ENCODE results near the gene ZFP1. TPM values are rescaled to one million over a fixed set of nuclear protein-coding genes. Genes with fewer than 3 reads are reported as not detected.
A peak's percentile ranks its signal among the peaks of the same experiment; 100 is the strongest.

Gene ZFP1
- total and polyA plus RNA-seq, 2 of the 4 experiments (the other 2 are of a cell fraction), result 3.8 to 16.0 TPM

- Histone ChIP-seq H2BK5ac (ENCODE audit: low read depth, low read length, poor library complexity, severe bottlenecking) (no peak overlapping the region), H3K36me3 (ENCODE audit: control insufficient read depth, insufficient read depth, low read length) (no peaks in the 10 kb centered on the region; the same call in 1 of the 2 replicates), H4K20me1 (ENCODE audit: insufficient read depth, low read length) (peaks cover 10% of the 10 kb centered on the region), H2BK120ac (ENCODE audit: low read depth, low read length) (no peak overlapping the region), H3K18ac (ENCODE audit: low read depth, low read length) (no peak overlapping the region), H2BK20ac (ENCODE audit: low read depth, low read length) (no peak overlapping the region), H4K91ac (ENCODE audit: insufficient read depth, low read depth, low read length) (no peak overlapping the region), H3K4ac (ENCODE audit: low read depth, low read length) (no peak overlapping the region), H2AK9ac (replicated peaks; ENCODE audit: low read depth, low read length, poor library complexity) (peak overlapping the region; percentile 74), H3K23ac (ENCODE audit: low read depth, low read length) (no peak overlapping the region), H3K9me1 (ENCODE audit: insufficient read depth, low read length) (peaks cover 21% of the 10 kb centered on the region), H3K4me3 (ENCODE audit: insufficient read depth, low read depth, low read length) (no peak overlapping the region), H3K79me1 (ENCODE audit: low read depth in 1 of 2, low read length in 2 of 2) (peaks cover 4 to 36% of the 10 kb centered on the region in 2 experiments; a peak in 3 of 4 replicates), H2AFZ (replicated peaks; ENCODE audit: low read length, poor library complexity) (peak overlapping the region; percentile 80), H3K9ac (ENCODE audit: low read depth, low read length) (no peak overlapping the region), H3K9me3 (ENCODE audit: control insufficient read depth, insufficient read depth, low read length) (no peaks in the 10 kb centered on the region), H3K56ac (ENCODE audit: extremely low read depth, insufficient read depth, low read length) (no peak overlapping the region), H3K4me1 (ENCODE audit: control insufficient read depth, insufficient read depth, low read length) (peaks cover 35% of the 10 kb centered on the region), H2BK15ac (ENCODE audit: low read depth, low read length) (no peak overlapping the region), H4K5ac (ENCODE audit: low read depth, low read length) (no peak overlapping the region), H4K8ac (ENCODE audit: low read depth in 2 of 2, low read length in 2 of 2) (no peak overlapping the region), H3K27me3 (ENCODE audit: control insufficient read depth, insufficient read depth, low read length) (no peaks in the 10 kb centered on the region), H3K27ac (ENCODE audit: insufficient read depth, low read length) (no peak overlapping the region), H3K4me2 (ENCODE audit: low read depth, low read length) (no peak overlapping the region), H2AK5ac (ENCODE audit: low read depth, low read length) (0 out of 2 replicates have a peak overlapping the region, but pooled peaks have one; percentile 7), H3K14ac (replicated peaks; ENCODE audit: low read depth, low read length) (no peak overlapping the region)
- DNase-seq, result no peak
- 28% methylated on average over 3 of the region's 7 CpGs; no CpG with 5 or more reads in 1 of the 2 experiments for WGBS, 2 experiments (ENCODE audit: extremely low coverage in 2 of 2, insufficient read length in 1 of 2)
- 0 out of 2 replicates have a peak, but pooled peaks have one; percentile 6 for TF ChIP-seq POLR2A (IDR thresholded peaks at IDR 0.05; ENCODE audit: low read depth, low read length)
- no peak for TF ChIP-seq BHLHE40 (IDR thresholded peaks at IDR 0.05; ENCODE audit: low read depth, low read length)
- BruUV-seq (replicated peaks), result no TSS peak
- intact Hi-C loops (cut with micrococcal nuclease), result loop anchor here (1.0 to 5.0 kb wide), 5 partner anchors 113 to 402 kb away; no protein-coding TSS in a partner anchor
- CTCF ChIA-PET, result interaction anchor here (0.6 to 1.9 kb wide), 18 partner anchors 8 to 249 kb away, joined by 3 to 15 read pairs (median 5); partner anchors contain the start of gene ZNRF1
- in situ Hi-C loops (cut with MboI; ENCODE audit: low sequenced_read_pairs), result no loop called here
- peak; percentile 1; the same call in 1 of the 2 replicates for ATAC-seq (ENCODE audit: low read depth)
- dilution Hi-C loops (cut with HindIII; ENCODE audit: low sequenced_read_pairs, unreplicated experiment), result no loop called here
- POLR2A ChIA-PET (ENCODE audit: unreplicated experiment), result interaction anchor here (0.5 kb wide), 1 partner anchor 332 kb away, joined by 3 read pairs; no protein-coding TSS in a partner anchor
Observed at GRCh38 chr16:75111514-75111940, 36.8 kb upstream of the ZFP1 start.

Measured in IMR-90 (cell line).